HuH-7.5 (cell line): ENCODE data around the gene FMN2.

Experiments
- DNase-seq: peaks from one replicate; pipeline ENCODE4 v3.0.0; 2011; ENCODE audit warnings: low spot score

Gene FMN2

GRCh38 chr1:240424740-240425464 lies 333.2 kb downstream of the FMN2 start:
- DNase-seq, result no peak

GRCh38 chr1:240426051-240426450 lies 334.4 kb downstream of the FMN2 start:
- DNase-seq, result no peak

- no peak for DNase-seq
Measured at GRCh38 chr1:240435996-240436566, 344.4 kb downstream of the FMN2 start.

GRCh38 chr1:240441669-240442068 lies 350.0 kb downstream of the FMN2 start:
- DNase-seq, result no peak

- DNase-seq, result no peak
Measured at GRCh38 chr1:240445369-240445768, 353.7 kb downstream of the FMN2 start.

- DNase-seq, result no peak
Measured at GRCh38 chr1:240455228-240455821, 363.6 kb downstream of the FMN2 start.

- no peak for DNase-seq
Measured at GRCh38 chr1:240457203-240457602, 365.5 kb downstream of the FMN2 start.

GRCh38 chr1:240462277-240462676 lies 370.6 kb downstream of the FMN2 start:
- no peak for DNase-seq

- no peak for DNase-seq
Measured at GRCh38 chr1:240462766-240463395, 371.2 kb downstream of the FMN2 start.

- no peak for DNase-seq
Measured at GRCh38 chr1:240464099-240464498, 372.4 kb downstream of the FMN2 start.

GRCh38 chr1:240465531-240465940 lies 373.9 kb downstream of the FMN2 start:
- DNase-seq, result no peak

- no peak for DNase-seq
Measured at GRCh38 chr1:240466509-240466908, 374.8 kb downstream of the FMN2 start.

GRCh38 chr1:240467895-240468294 lies 376.2 kb downstream of the FMN2 start:
- DNase-seq, result no peak

- no peak for DNase-seq
Measured at GRCh38 chr1:240468656-240469055, 377.0 kb downstream of the FMN2 start.

- DNase-seq, result no peak
Measured at GRCh38 chr1:240474133-240474614, 382.5 kb downstream of the FMN2 start.

- no peak for DNase-seq
Measured at GRCh38 chr1:240475832-240476231, 384.1 kb downstream of the FMN2 start.

GRCh38 chr1:240478536-240478935 lies 386.9 kb downstream of the FMN2 start:
- DNase-seq, result no peak

- DNase-seq, result no peak
Measured at GRCh38 chr1:240484804-240485443, 393.2 kb downstream of the FMN2 start.

- no peak for DNase-seq
Measured at GRCh38 chr1:240486611-240487010, 394.9 kb downstream of the FMN2 start.

- DNase-seq, result no peak
Measured at GRCh38 chr1:240487493-240487892, 395.8 kb downstream of the FMN2 start.

- DNase-seq, result no peak
Measured at GRCh38 chr1:240491156-240491555, 399.5 kb downstream of the FMN2 start.

GRCh38 chr1:240491796-240492195 lies 400.1 kb downstream of the FMN2 start:
- DNase-seq, result no peak
